Measurements from ENCODE around the gene MTHFR. TPM values are rescaled to one million over a fixed set of nuclear protein-coding genes. Genes with fewer than 3 reads are reported as not detected.

MTHFR gene
- total RNA-seq, 1 experiment from 2014 or later, result 18.2 TPM

GRCh38 chr1:11746795-11747487 lies 58.8 kb downstream of the MTHFR start:
- Histone ChIP-seq H2BK20ac (ENCODE audit: low read depth, low read length, poor library complexity, severe bottlenecking) (no peak overlapping the region), H4K5ac (ENCODE audit: insufficient read length, low read depth, low read length) (no peak overlapping the region), H3T11ph (ENCODE audit: low read length) (no peak overlapping the region), H3K14ac (ENCODE audit: insufficient read depth, low read length) (no peak overlapping the region), H3K56ac (ENCODE audit: insufficient read length, low read depth, low read length) (no peak overlapping the region), H2BK120ac (ENCODE audit: low read depth, low read length, poor library complexity, severe bottlenecking) (no peak overlapping the region), H4K91ac (ENCODE audit: insufficient read length, low read depth, low read length) (no peak overlapping the region), H3K79me1 (ENCODE audit: insufficient read depth, low read depth, low read length, poor library complexity, severe bottlenecking) (no peaks in the 10 kb centered on the region), H2AK5ac (ENCODE audit: insufficient read length, low read length) (no peak overlapping the region), H3K4ac (ENCODE audit: low read depth, low read length) (no peak overlapping the region), H3K79me2 (ENCODE audit: insufficient read depth, low read length) (no peaks in the 10 kb centered on the region), H3K23ac (ENCODE audit: insufficient read length, low read depth, low read length) (no peak overlapping the region), H2BK15ac (ENCODE audit: low read depth, low read length) (no peak overlapping the region), H2BK5ac (ENCODE audit: insufficient read length, low read length) (no peak overlapping the region), H4K20me1 (ENCODE audit: control insufficient read depth, insufficient read depth, insufficient read length) (no peaks in the 10 kb centered on the region), H3K23me2 (ENCODE audit: insufficient read length, low read depth, low read length, poor library complexity, severe bottlenecking) (no peaks in the 10 kb centered on the region), H4K8ac (replicated peaks; ENCODE audit: insufficient read length, low read depth, low read length) (no peak overlapping the region), H3K4me1 (ENCODE audit: insufficient read depth, low read length) (no peaks in the 10 kb centered on the region), H3K9ac (ENCODE audit: extremely low read depth, insufficient read length, low read length) (no peak overlapping the region), H3K27ac (ENCODE audit: insufficient read length, low read depth, low read length) (no peak overlapping the region), H2AFZ (ENCODE audit: low read length) (no peak overlapping the region), H2BK12ac (ENCODE audit: insufficient read length, low read depth, low read length) (no peak overlapping the region), H3K27me3 (ENCODE audit: insufficient read depth, low read length) (no peaks in the 10 kb centered on the region), H3K9me3 (ENCODE audit: control insufficient read depth, low read depth, low read length) (no peaks in the 10 kb centered on the region), H3K18ac (ENCODE audit: insufficient read length, low read depth, low read length) (no peak overlapping the region), H3K4me2 (ENCODE audit: insufficient read depth, insufficient read length, low read length) (no peak overlapping the region)
- Mint-ChIP-seq H3K36me3 (ENCODE audit: insufficient read depth in 1 of 3, low read depth in 3 of 3) (peaks cover 9 to 43% (median 39%) of the 10 kb centered on the region in 3 experiments; a peak in 6 of 7 replicates), H3K9me3 (no peaks in the 10 kb centered on the region; a peak in 1 of 5 replicates), H3K4me3 (no peak overlapping the region), H3K4me1 (peaks cover 4 to 13% of the 10 kb centered on the region in 2 experiments), H3K27ac (no peak overlapping the region; a peak in 2 of 7 replicates), H3K27me3 (ENCODE audit: low read depth) (no peaks in the 10 kb centered on the region)
- DNase-seq, result no peak
- TF ChIP-seq CTCF (conservative IDR thresholded peaks at IDR 0.05), result no peak
- WGBS (ENCODE audit: extremely low coverage, insufficient read length, low lambda C conversion rate), result no CpG with 5 or more reads among the region's 20 CpGs
